ENCODE data around the gene SOX2. TPM values are rescaled to one million over a fixed set of nuclear protein-coding genes. Genes with fewer than 3 reads are reported as not detected.

SOX2 gene
- total and polyA plus RNA-seq, 2 of the 13 experiments (the other 11 are each of a cell fraction or from before 2014, with no cell fraction given), result not detected

DNA sequence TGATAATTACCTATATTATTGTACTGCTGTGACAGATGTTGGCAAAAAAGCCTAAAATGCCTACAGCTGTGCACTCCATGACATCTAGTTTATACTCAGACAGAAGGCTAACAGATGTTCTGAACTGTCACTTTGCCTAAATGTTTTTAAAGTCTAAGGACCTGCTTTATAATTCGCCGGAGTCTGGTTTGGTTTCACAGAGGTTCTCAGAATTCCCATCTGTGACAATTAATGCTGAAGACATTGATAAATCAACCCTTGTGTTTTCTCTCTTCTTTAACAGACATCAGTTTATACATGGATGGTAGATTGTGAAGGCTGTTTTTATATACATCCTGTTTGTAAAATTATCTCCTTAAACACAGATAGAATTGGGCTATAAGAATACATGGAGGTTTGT is 19.8 kb upstream of the SOX2 start (continued):
- TF ChIP-seq, protein P1, sequence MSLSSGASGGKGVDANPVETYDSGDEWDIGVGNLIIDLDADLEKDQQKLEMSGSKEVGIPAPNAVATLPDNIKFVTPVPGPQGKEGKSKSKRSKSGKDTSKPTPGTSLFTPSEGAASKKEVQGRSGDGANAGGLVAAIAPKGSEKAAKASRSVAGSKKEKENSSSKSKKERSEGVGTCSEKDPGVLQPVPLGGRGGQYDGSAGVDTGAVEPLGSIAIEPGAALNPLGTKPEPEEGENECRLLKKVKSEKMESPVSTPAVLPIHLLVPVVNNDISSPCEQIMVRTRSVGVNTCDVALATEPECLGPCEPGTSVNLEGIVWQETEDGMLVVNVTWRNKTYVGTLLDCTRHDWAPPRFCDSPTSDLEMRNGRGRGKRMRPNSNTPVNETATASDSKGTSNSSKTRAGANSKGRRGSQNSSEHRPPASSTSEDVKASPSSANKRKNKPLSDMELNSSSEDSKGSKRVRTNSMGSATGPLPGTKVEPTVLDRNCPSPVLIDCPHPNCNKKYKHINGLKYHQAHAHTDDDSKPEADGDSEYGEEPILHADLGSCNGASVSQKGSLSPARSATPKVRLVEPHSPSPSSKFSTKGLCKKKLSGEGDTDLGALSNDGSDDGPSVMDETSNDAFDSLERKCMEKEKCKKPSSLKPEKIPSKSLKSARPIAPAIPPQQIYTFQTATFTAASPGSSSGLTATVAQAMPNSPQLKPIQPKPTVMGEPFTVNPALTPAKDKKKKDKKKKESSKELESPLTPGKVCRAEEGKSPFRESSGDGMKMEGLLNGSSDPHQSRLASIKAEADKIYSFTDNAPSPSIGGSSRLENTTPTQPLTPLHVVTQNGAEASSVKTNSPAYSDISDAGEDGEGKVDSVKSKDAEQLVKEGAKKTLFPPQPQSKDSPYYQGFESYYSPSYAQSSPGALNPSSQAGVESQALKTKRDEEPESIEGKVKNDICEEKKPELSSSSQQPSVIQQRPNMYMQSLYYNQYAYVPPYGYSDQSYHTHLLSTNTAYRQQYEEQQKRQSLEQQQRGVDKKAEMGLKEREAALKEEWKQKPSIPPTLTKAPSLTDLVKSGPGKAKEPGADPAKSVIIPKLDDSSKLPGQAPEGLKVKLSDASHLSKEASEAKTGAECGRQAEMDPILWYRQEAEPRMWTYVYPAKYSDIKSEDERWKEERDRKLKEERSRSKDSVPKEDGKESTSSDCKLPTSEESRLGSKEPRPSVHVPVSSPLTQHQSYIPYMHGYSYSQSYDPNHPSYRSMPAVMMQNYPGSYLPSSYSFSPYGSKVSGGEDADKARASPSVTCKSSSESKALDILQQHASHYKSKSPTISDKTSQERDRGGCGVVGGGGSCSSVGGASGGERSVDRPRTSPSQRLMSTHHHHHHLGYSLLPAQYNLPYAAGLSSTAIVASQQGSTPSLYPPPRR (CRISPR knock-in tag; IDR thresholded peaks at IDR 0.05; ENCODE audit: borderline replicate concordance), result no peak
- no peak for TF ChIP-seq ZKSCAN5 (CRISPR knock-in tag; IDR thresholded peaks at IDR 0.05)
- TF ChIP-seq HMGXB3 (CRISPR knock-in tag; IDR thresholded peaks at IDR 0.05; ENCODE audit: borderline replicate concordance), result no peak
- TF ChIP-seq ZIK1 (CRISPR knock-in tag; IDR thresholded peaks at IDR 0.05; ENCODE audit: borderline replicate concordance, low read depth), result no peak
